Keratinocyte (primary cell): ENCODE results near the gene C2CD3. TPM values are rescaled to one million over a fixed set of nuclear protein-coding genes. Genes with fewer than 3 reads are reported as not detected.

Experiments
- DNase-seq: peaks from one replicate; pipeline ENCODE4 v3.0.0-alpha.2; 2011; ENCODE audit warnings: low read depth, missing footprints, low spot score
- FAIRE-seq: peaks from 2 replicates; lab custom pipeline; 2011; peaks lifted over from hg19 to GRCh38; lab: Jason Lieb, UNC
- H2AFZ ChIP-seq: 2 replicates; pipeline ENCODE4 v1.6.0; 2012; ENCODE audit warnings: low read length, control low read depth, inconsistent platforms; ENCODE audit not compliant: control insufficient read depth
- H3K27ac ChIP-seq: 2 replicates; pipeline ENCODE4 v1.5.1; 2011; ENCODE audit warnings: low read length; ENCODE audit not compliant: control insufficient read depth, insufficient read depth
- H3K27me3 ChIP-seq: 3 replicates; pipeline ENCODE4 v1.6.0; 2011; ENCODE audit warnings: low read length; ENCODE audit not compliant: control insufficient read depth, insufficient read depth; ENCODE audit errors: extremely low read depth
- H3K36me3 ChIP-seq, 2 experiments: 2 replicates in 1 of 2; 3 replicates in 1 of 2; pipeline ENCODE4 v1.5.1; 2011; ENCODE audit warnings: low read length in 2 of 2, mild to moderate bottlenecking in 1 of 2; ENCODE audit not compliant: control insufficient read depth in 2 of 2, insufficient read depth in 2 of 2; ENCODE audit errors: extremely low read depth in 1 of 2
- H3K4me1 ChIP-seq: 3 replicates; pipeline ENCODE4 v1.5.1; 2011; ENCODE audit warnings: low read length; ENCODE audit not compliant: control insufficient read depth, insufficient read depth; ENCODE audit errors: extremely low read depth
- H3K4me2 ChIP-seq: 3 replicates; pipeline ENCODE4 v1.6.0; 2011; ENCODE audit warnings: low read depth, low read length; ENCODE audit not compliant: control insufficient read depth, insufficient read depth; ENCODE audit errors: extremely low read depth
- H3K4me3 ChIP-seq, 3 experiments: fragments of 200-600 bp in 1 of 3; sonication (generic) in 1 of 3; 2 replicates in 2 of 3; 3 replicates in 1 of 3; pipeline ENCODE4 v1.5.1; 2011 to 2016; ENCODE audit warnings: low read length in 3 of 3, mild to moderate bottlenecking in 3 of 3, control low read depth in 2 of 3, inconsistent platforms in 1 of 3, low read depth in 1 of 3, mixed read lengths in 1 of 3, mixed run types in 1 of 3, moderate library complexity in 1 of 3; ENCODE audit not compliant: control insufficient read depth in 2 of 3, insufficient read depth in 2 of 3; ENCODE audit errors: extremely low read depth in 1 of 3
- H3K79me2 ChIP-seq: 2 replicates; pipeline ENCODE4 v1.6.0; 2012; ENCODE audit warnings: low read length; ENCODE audit not compliant: control insufficient read depth, insufficient read depth
- H3K9ac ChIP-seq: 3 replicates; pipeline ENCODE4 v1.6.0; 2011; ENCODE audit warnings: low read length; ENCODE audit not compliant: control insufficient read depth, insufficient read depth; ENCODE audit errors: extremely low read depth
- H3K9me1 ChIP-seq: 3 replicates; pipeline ENCODE4 v1.6.0; 2011; ENCODE audit warnings: low read length; ENCODE audit not compliant: control insufficient read depth, insufficient read depth; ENCODE audit errors: extremely low read depth
- H3K9me3 ChIP-seq: 2 replicates; pipeline ENCODE4 v1.5.1; 2012; ENCODE audit warnings: low read depth, low read length; ENCODE audit not compliant: control insufficient read depth
- H4K20me1 ChIP-seq: 3 replicates; pipeline ENCODE4 v1.6.0; 2011; ENCODE audit warnings: low read length; ENCODE audit not compliant: control insufficient read depth, insufficient read depth; ENCODE audit errors: extremely low read depth
- CTCF ChIP-seq, 3 experiments: IDR thresholded peaks in 1 of 3; conservative IDR thresholded peaks in 1 of 3; optimal IDR thresholded peaks in 1 of 3; 2 replicates in 2 of 3; 3 replicates in 1 of 3; pipeline versions ENCODE3 to v1.5.1; 2011; ENCODE audit warnings: low read length in 3 of 3, mild to moderate bottlenecking in 3 of 3, moderate library complexity in 2 of 3, control low read depth in 1 of 3, inconsistent platforms in 1 of 3; ENCODE audit not compliant: insufficient read depth in 2 of 3; ENCODE audit errors: extremely low read depth in 1 of 3
- EZH2 ChIP-seq: IDR thresholded peaks from one replicate; pipeline ENCODE4 v1.6.1; 2012; ENCODE audit warnings: inconsistent platforms, mild to moderate bottlenecking, low read length, moderate library complexity
- dilution Hi-C: fragments of 300-500 bp; cut with MboI; formaldehyde crosslinking; loops from one replicate; pipeline ENCODE4 v1.7.0; 2020; ENCODE audit warnings: low sequenced_read_pairs; ENCODE audit not compliant: extremely low pct_ligation_motif_present
- polyA plus RNA-seq, 5 experiments: library from polyadenylated mRNA; depleted of rRNA in 3 of 5; stranded (reverse) in 3 of 5; stranded (forward) in 1 of 5; unstranded in 1 of 5; fragments of >200 nt; gene quantifications; 1 replicate in 1 of 5; 2 replicates in 3 of 5; 3 replicates in 1 of 5; pipeline versions ENCODE4 v1.2.1 to v1.2.3, GENCODE V29; 2011 to 2012; ENCODE audit warnings: missing spikeins in 2 of 5, low read depth in 1 of 5, low replicate concordance in 1 of 5

Gene C2CD3
- polyA plus RNA-seq, 1 donor (not counting 4 experiments of a cell fraction or from before 2014, with no cell fraction given) = 9.8 TPM

- dilution Hi-C loops = no loop called here
- no peaks in the 10 kb centered on the region for H3K79me2 ChIP-seq
Observed at GRCh38 chr11:74035264-74035663, 135.5 kb downstream of the C2CD3 start.

GRCh38 chr11:74033046-74033445 lies 137.8 kb downstream of the C2CD3 start:
- Histone ChIP-seq H4K20me1 (no peaks in the 10 kb centered on the region), H3K27ac (no peak overlapping the region), H3K9me3 (no peaks in the 10 kb centered on the region), H3K9ac (no peak overlapping the region), H3K4me1 (peaks cover 4% of the 10 kb centered on the region), H3K27me3 (no peaks in the 10 kb centered on the region), H2AFZ (no peak overlapping the region), H3K9me1 (no peaks in the 10 kb centered on the region), H3K4me3 (no peak overlapping the region), H3K79me2 (no peaks in the 10 kb centered on the region), H3K4me2 (no peak overlapping the region), H3K36me3 (peaks cover 14 to 19% of the 10 kb centered on the region in 2 experiments)
- dilution Hi-C loops = no loop called here
- TF ChIP-seq EZH2 (no peak), CTCF (optimal IDR thresholded peaks at IDR 0.05 in 1 of 3, IDR thresholded peaks at IDR 0.05 in 1 of 3, conservative IDR thresholded peaks at IDR 0.05 in 1 of 3; ENCODE audit: extremely low read depth in 1 of 3, insufficient read depth in 2 of 3, low read length in 3 of 3) (no peak)
- FAIRE-seq = no peak
- DNase-seq = no peak

More at GRCh38 chr11:74035264-74035663, 135.5 kb downstream of the C2CD3 start:
- Histone ChIP-seq H2AFZ (no peak overlapping the region), H3K9ac (no peak overlapping the region), H3K27ac (no peak overlapping the region), H3K9me1 (no peaks in the 10 kb centered on the region), H3K27me3 (no peaks in the 10 kb centered on the region), H3K4me3 (no peak overlapping the region), H3K4me1 (peaks cover 4% of the 10 kb centered on the region), H3K36me3 (peaks cover 14% of the 10 kb centered on the region in 2 experiments), H3K4me2 (no peak overlapping the region), H3K9me3 (no peaks in the 10 kb centered on the region), H4K20me1 (no peaks in the 10 kb centered on the region)
- FAIRE-seq (no peak), DNase-seq (no peak)
- TF ChIP-seq EZH2 (no peak), CTCF (optimal IDR thresholded peaks at IDR 0.05 in 1 of 3, IDR thresholded peaks at IDR 0.05 in 1 of 3, conservative IDR thresholded peaks at IDR 0.05 in 1 of 3; ENCODE audit: extremely low read depth in 1 of 3, insufficient read depth in 2 of 3, low read length in 3 of 3) (no peak)
